ENCODE results near the gene UBE2H.
"Not testable (repeated sequence)": the region's sequence is repeated elsewhere in the genome, so short reads cannot be mapped to it uniquely, and the experiment has no call there.

The UBE2H gene

GRCh38 chr7:129952653-129953560, at the start of gene UBE2H:
Gene UBE2H (minus strand): TSS chr7:129952960. CDS start chr7:129952555, 405 bp downstream.
- DNase-seq (ENCODE audit: low spot score), result peak; percentile 94

GRCh38 chr7:129998446-129998845, 45.7 kb upstream of the UBE2H start:
- DNase-seq (ENCODE audit: low spot score), result no peak

- DNase-seq (ENCODE audit: low spot score), result no peak
Measured at GRCh38 chr7:129997285-129997684, 44.5 kb upstream of the UBE2H start.

- DNase-seq (ENCODE audit: low spot score), result no peak
Measured at GRCh38 chr7:129993275-129993674, 40.5 kb upstream of the UBE2H start.

GRCh38 chr7:129990403-129991192, 37.8 kb upstream of the UBE2H start:
- peak; percentile 42 for DNase-seq (ENCODE audit: low spot score)

- no peak for DNase-seq (ENCODE audit: low spot score)
Measured at GRCh38 chr7:129989466-129989865, 36.7 kb upstream of the UBE2H start.

GRCh38 chr7:129986600-129986999, 33.8 kb upstream of the UBE2H start:
- DNase-seq (ENCODE audit: low spot score), result no peak

- no peak for DNase-seq (ENCODE audit: low spot score)
Measured at GRCh38 chr7:129980667-129981066, 27.9 kb upstream of the UBE2H start.

GRCh38 chr7:129975309-129975708, 22.5 kb upstream of the UBE2H start:
- DNase-seq (ENCODE audit: low spot score), result no peak

- DNase-seq (ENCODE audit: low spot score), result no peak
Measured at GRCh38 chr7:129970816-129971215, 18.1 kb upstream of the UBE2H start.

GRCh38 chr7:129969881-129970446, 17.2 kb upstream of the UBE2H start:
- DNase-seq (ENCODE audit: low spot score), result no peak

GRCh38 chr7:129968592-129969383, 16.0 kb upstream of the UBE2H start:
- DNase-seq (ENCODE audit: low spot score), result no peak

- DNase-seq (ENCODE audit: low spot score), result not testable (repeated sequence)
Measured at GRCh38 chr7:129960204-129960475, 7.4 kb upstream of the UBE2H start.

GRCh38 chr7:129959471-129960203, 6.9 kb upstream of the UBE2H start:
- DNase-seq (ENCODE audit: low spot score), result no peak

GRCh38 chr7:129958643-129959470, 6.1 kb upstream of the UBE2H start:
- no peak for DNase-seq (ENCODE audit: low spot score)

- DNase-seq (ENCODE audit: low spot score), result no peak
Measured at GRCh38 chr7:129955993-129956543, 3.3 kb upstream of the UBE2H start.

- DNase-seq (ENCODE audit: low spot score), result peak; percentile 58
Measured at GRCh38 chr7:129952086-129952652, 591 bp downstream of the UBE2H start.

- DNase-seq (ENCODE audit: low spot score), result peak; percentile 22
Measured at GRCh38 chr7:129951226-129952085, 1.3 kb downstream of the UBE2H start.

GRCh38 chr7:129950933-129951225, 1.9 kb downstream of the UBE2H start:
- no peak for DNase-seq (ENCODE audit: low spot score)
